ENCODE data around the gene DTNB. TPM values are rescaled to one million over a fixed set of nuclear protein-coding genes. Genes with fewer than 3 reads are reported as not detected.

Gene DTNB
- total and polyA plus RNA-seq, 2 donors (not counting 3 experiments of a cell fraction or from before 2014, with no cell fraction given), result 11.5 to 17.0 TPM

DNA sequence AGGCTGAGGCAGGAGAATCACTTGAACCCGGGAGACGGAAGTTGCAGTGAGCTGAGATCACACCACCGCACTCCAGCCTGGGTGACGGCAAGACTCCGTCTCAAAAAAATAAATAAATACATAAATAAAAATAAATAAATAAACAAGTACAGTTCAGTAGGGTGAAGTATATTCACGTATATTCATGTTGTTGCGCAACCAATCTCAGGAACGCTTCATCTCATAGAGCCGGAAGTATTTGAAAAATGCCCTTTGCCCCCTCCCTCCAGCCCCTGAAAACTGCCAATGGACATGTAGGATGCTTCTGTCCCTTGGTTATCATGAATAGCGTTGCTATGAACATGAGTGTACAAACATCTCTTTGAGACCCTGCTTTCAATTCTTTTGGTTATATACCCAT is 132.0 kb downstream of the DTNB start:
- Histone ChIP-seq H3K4me3 (replicated peaks in 1 of 3; ENCODE audit: insufficient read depth in 1 of 3, low read depth in 1 of 3, low read length in 3 of 3) (no peak overlapping the region), H3K9ac (replicated peaks; ENCODE audit: extremely low read depth, insufficient read depth, low read length) (no peak overlapping the region), H3K4me2 (ENCODE audit: insufficient read depth, low read length) (no peak overlapping the region), H3K9me1 (replicated peaks; ENCODE audit: control insufficient read depth, extremely low read depth, insufficient read depth, low read length) (no peaks in the 10 kb centered on the region), H3K36me3 (ENCODE audit: control insufficient read depth in 2 of 2, extremely low read depth in 1 of 2, insufficient read depth in 2 of 2, low read length in 2 of 2) (no peaks in the 10 kb centered on the region), H3K27me3 (ENCODE audit: control insufficient read depth in 2 of 2, insufficient read depth in 2 of 2, low read length in 2 of 2) (no peaks in the 10 kb centered on the region), H4K20me1 (replicated peaks; ENCODE audit: control insufficient read depth, extremely low read depth, insufficient read depth, low read length) (no peaks in the 10 kb centered on the region), H3K27ac (ENCODE audit: insufficient read depth, low read depth, low read length) (no peak overlapping the region), H3K4me1 (ENCODE audit: control insufficient read depth, extremely low read depth, insufficient read depth, low read length) (no peaks in the 10 kb centered on the region), H3K79me2 (ENCODE audit: control insufficient read depth, insufficient read depth, low read length) (no peaks in the 10 kb centered on the region), H3K9me3 (replicated peaks; ENCODE audit: control insufficient read depth, insufficient read depth, low read length) (no peaks in the 10 kb centered on the region), H2AFZ (ENCODE audit: low read depth, low read length) (no peak overlapping the region)
- no peak for FAIRE-seq
- intact Hi-C loops (cut with micrococcal nuclease), result no loop called here
- ChIA-PET POLR2A (no interaction called here), CTCF (interaction anchor here (0.6 kb wide), 1 partner anchor 176 kb away, joined by 3 read pairs; no protein-coding TSS in a partner anchor)
- BruUV-seq (replicated peaks), result no TSS peak
- DNase-seq (ENCODE audit: low read depth, low spot score), result no peak
- dilution Hi-C loops (cut with MboI; ENCODE audit: extremely low pct_ligation_motif_present, low sequenced_read_pairs), result no loop called here
- TF ChIP-seq POLR2AphosphoS5 (IDR thresholded peaks at IDR 0.05; ENCODE audit: insufficient read depth, low read depth, low read length) (no peak), FOS (IDR thresholded peaks at IDR 0.05; ENCODE audit: borderline replicate concordance, insufficient read depth, low read length) (no peak), MYC (IDR thresholded peaks at IDR 0.05; ENCODE audit: low read depth, low read length) (no peak), POLR2A (IDR thresholded peaks at IDR 0.05; ENCODE audit: low read depth, low read length) (no peak), EZH2 (IDR thresholded peaks at IDR 0.05; ENCODE audit: borderline replicate concordance, low read depth, low read length, severe bottlenecking) (no peak), JUN (IDR thresholded peaks at IDR 0.05; ENCODE audit: borderline replicate concordance, insufficient read depth, insufficient read length, low read depth) (no peak), GATA2 (IDR thresholded peaks at IDR 0.05; ENCODE audit: insufficient read depth, insufficient read length, low read depth, low read length) (no peak)
- TF ChIP-seq, protein P1, sequence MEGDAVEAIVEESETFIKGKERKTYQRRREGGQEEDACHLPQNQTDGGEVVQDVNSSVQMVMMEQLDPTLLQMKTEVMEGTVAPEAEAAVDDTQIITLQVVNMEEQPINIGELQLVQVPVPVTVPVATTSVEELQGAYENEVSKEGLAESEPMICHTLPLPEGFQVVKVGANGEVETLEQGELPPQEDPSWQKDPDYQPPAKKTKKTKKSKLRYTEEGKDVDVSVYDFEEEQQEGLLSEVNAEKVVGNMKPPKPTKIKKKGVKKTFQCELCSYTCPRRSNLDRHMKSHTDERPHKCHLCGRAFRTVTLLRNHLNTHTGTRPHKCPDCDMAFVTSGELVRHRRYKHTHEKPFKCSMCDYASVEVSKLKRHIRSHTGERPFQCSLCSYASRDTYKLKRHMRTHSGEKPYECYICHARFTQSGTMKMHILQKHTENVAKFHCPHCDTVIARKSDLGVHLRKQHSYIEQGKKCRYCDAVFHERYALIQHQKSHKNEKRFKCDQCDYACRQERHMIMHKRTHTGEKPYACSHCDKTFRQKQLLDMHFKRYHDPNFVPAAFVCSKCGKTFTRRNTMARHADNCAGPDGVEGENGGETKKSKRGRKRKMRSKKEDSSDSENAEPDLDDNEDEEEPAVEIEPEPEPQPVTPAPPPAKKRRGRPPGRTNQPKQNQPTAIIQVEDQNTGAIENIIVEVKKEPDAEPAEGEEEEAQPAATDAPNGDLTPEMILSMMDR (IDR thresholded peaks at IDR 0.05; ENCODE audit: extremely low read depth in 1 of 2, insufficient read depth in 1 of 2, low read depth in 1 of 2, low read length in 2 of 2), result no peak
- TF ChIP-seq, protein P2, sequence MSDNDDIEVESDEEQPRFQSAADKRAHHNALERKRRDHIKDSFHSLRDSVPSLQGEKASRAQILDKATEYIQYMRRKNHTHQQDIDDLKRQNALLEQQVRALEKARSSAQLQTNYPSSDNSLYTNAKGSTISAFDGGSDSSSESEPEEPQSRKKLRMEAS (IDR thresholded peaks at IDR 0.05; ENCODE audit: insufficient read depth, insufficient read length), result no peak
